Cardiac muscle cell (in vitro differentiated cells and primary cell): Measurements from ENCODE around the gene CPT1B. TPM values are rescaled to one million over a fixed set of nuclear protein-coding genes. Genes with fewer than 3 reads are reported as not detected.
"Not testable (repeated sequence)": the region's sequence is repeated elsewhere in the genome, so short reads cannot be mapped to it uniquely, and the experiment has no call there.

Experiments used
- DNase-seq, 2 donors: peaks; one replicate each; pipeline versions ENCODE4 v3.0.0 to v3.0.0-alpha.2; 2010 to 2017; ENCODE audit warnings: low read depth in 1 of 2, low spot score in 1 of 2
- H3K27ac ChIP-seq: fragments of 200-600 bp; sonication (generic); 2 replicates; pipeline ENCODE4 v1.5.1; 2016
- H3K27me3 ChIP-seq: fragments of 200-600 bp; sonication (generic); 2 replicates; pipeline ENCODE4 v1.6.0; 2016; ENCODE audit warnings: control low read depth
- H3K36me3 ChIP-seq: fragments of 200-600 bp; sonication (generic); 2 replicates; pipeline ENCODE4 v1.5.1; 2016; ENCODE audit warnings: control low read depth
- H3K4me1 ChIP-seq: fragments of 200-600 bp; sonication (generic); 2 replicates; pipeline ENCODE4 v1.8.1; 2017; ENCODE audit warnings: low read depth, mild to moderate bottlenecking, mixed run types
- H3K4me3 ChIP-seq: fragments of 200-600 bp; sonication (generic); 2 replicates; pipeline ENCODE4 v1.5.1; 2016; ENCODE audit warnings: mild to moderate bottlenecking
- H3K9me3 ChIP-seq: fragments of 200-600 bp; sonication (generic); 2 replicates; pipeline ENCODE4 v1.5.1; 2017; ENCODE audit warnings: low read depth, mild to moderate bottlenecking, control low read depth
- polyA plus RNA-seq: library from polyadenylated mRNA; unstranded; fragments of >200 nt; fragmentation: Nextera tagmentation; extraction: Ambion mirVana; gene quantifications from 2 replicates; pipeline ENCODE4 v1.2.1, GENCODE V29; 2016
- total RNA-seq: library from RNA; depleted of rRNA; stranded (reverse); fragments of >200 nt; gene quantifications from 2 replicates; pipeline ENCODE4 v1.2.3, GENCODE V29; 2016
- TF ChIP-seq, protein P1 (sequence below): IDR thresholded peaks from 2 replicates; pipeline ENCODE4 v1.5.1; 2012; ENCODE audit warnings: low read depth, mild to moderate bottlenecking, low read length

Gene CPT1B
- total and polyA plus RNA-seq, 2 experiments from 2014 or later: 39.1 to 58.7 TPM

DNA sequence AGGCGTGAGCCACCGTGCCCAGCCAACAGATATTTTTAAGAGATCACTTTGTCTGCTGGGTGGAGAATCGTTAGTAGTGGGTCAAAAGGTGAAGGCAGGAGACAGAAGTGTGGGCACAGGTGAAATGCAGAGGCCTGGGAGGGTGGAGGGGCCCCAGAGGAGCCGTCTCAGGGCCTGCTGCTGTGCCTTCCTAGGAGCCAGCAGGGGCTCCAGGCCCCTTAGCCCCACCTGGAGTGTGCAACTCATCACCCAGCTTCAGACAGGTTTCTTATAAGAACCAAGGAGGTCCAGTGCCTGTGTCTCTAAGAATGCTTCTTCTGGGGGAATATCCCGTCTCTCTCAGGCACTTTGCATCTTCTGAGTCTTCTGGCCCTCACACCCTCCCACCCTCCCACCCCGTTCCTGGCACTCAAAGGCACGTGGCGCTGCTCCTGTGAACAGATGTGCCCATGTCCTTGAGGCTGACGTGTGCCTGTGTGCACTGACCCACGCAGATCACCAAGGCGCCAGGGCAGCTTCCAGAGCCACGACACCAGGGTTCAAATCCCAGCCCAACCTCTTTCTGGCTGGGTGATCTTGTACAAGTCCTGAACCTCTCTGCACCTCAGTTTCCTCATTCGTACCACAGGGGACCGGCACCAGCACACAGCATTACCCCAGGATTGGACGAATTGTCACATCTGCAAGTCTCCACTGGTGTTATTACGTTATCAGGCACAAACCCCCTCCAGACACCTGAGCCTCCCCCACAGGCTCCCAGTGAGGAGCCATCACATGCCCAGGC is 46.3 kb upstream of the CPT1B start:
- no peak for DNase-seq
- Histone ChIP-seq H3K9me3 (no peaks in the 10 kb centered on the region), H3K4me1 (peaks cover 14% of the 10 kb centered on the region), H3K4me3 (no peak overlapping the region), H3K27ac (no peak overlapping the region), H3K27me3 (no peaks in the 10 kb centered on the region), H3K36me3 (no peaks in the 10 kb centered on the region)
- TF ChIP-seq, protein P1, sequence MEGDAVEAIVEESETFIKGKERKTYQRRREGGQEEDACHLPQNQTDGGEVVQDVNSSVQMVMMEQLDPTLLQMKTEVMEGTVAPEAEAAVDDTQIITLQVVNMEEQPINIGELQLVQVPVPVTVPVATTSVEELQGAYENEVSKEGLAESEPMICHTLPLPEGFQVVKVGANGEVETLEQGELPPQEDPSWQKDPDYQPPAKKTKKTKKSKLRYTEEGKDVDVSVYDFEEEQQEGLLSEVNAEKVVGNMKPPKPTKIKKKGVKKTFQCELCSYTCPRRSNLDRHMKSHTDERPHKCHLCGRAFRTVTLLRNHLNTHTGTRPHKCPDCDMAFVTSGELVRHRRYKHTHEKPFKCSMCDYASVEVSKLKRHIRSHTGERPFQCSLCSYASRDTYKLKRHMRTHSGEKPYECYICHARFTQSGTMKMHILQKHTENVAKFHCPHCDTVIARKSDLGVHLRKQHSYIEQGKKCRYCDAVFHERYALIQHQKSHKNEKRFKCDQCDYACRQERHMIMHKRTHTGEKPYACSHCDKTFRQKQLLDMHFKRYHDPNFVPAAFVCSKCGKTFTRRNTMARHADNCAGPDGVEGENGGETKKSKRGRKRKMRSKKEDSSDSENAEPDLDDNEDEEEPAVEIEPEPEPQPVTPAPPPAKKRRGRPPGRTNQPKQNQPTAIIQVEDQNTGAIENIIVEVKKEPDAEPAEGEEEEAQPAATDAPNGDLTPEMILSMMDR: no peak

GRCh38 chr22:50622723-50623327 is 44.6 kb upstream of the CPT1B start:
- H3K27ac ChIP-seq: no peak overlapping the region
- peaks cover 1% of the 10 kb centered on the region for H3K27me3 ChIP-seq
- no peak for DNase-seq
- H3K4me3 ChIP-seq: no peak overlapping the region
- no peaks in the 10 kb centered on the region for H3K9me3 ChIP-seq
- no peaks in the 10 kb centered on the region for H3K36me3 ChIP-seq
- TF ChIP-seq, protein P1: no peak
- peaks cover 14% of the 10 kb centered on the region for H3K4me1 ChIP-seq

GRCh38 chr22:50621948-50622722 is 43.9 kb upstream of the CPT1B start:
- DNase-seq: no peak
- H3K9me3 ChIP-seq: no peaks in the 10 kb centered on the region
- peak overlapping the region; percentile 8 for H3K4me3 ChIP-seq
- H3K27ac ChIP-seq: no peak overlapping the region
- no peaks in the 10 kb centered on the region for H3K36me3 ChIP-seq
- H3K4me1 ChIP-seq: peaks cover 10% of the 10 kb centered on the region
- peaks cover 3% of the 10 kb centered on the region for H3K27me3 ChIP-seq
- TF ChIP-seq, protein P1: no peak

GRCh38 chr22:50621356-50621880 is 43.2 kb upstream of the CPT1B start:
- Histone ChIP-seq H3K36me3 (no peaks in the 10 kb centered on the region), H3K9me3 (no peaks in the 10 kb centered on the region), H3K27me3 (peaks cover 3% of the 10 kb centered on the region), H3K27ac (no peak overlapping the region), H3K4me3 (peak overlapping the region; percentile 8), H3K4me1 (peaks cover 10% of the 10 kb centered on the region)
- TF ChIP-seq, protein P1: no peak
- no peak for DNase-seq

- TF ChIP-seq, protein P1: peak; percentile 71
- peak overlapping the region; percentile 11 for H3K4me3 ChIP-seq
- H3K27ac ChIP-seq: no peak overlapping the region
These were observed 42.5 kb upstream of the CPT1B start for GRCh38 chr22:50620593-50621355.

DNA sequence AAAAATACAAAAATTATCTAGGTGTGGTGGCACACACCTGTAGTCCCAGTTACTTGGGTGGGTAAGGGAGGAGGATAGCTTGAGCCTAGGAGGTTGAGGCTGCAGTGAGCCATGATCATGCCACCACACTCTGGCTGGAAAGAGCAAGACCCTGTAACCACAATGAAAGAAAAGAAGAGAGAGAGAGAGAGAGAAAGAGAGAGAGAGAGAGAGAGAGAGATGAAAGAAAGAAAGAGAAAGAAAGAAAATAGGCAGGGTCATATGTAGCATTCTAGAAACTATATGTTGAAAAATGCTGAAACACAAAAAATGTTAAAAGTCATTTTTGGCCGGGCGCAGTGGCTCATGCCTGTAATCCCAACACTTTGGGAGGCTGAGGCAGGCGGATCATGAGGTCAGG is 36.1 kb upstream of the CPT1B start:
- not testable (repeated sequence) for H3K4me1 ChIP-seq, DNase-seq, H3K9me3 ChIP-seq, H3K4me3 ChIP-seq, H3K27ac ChIP-seq, H3K36me3 ChIP-seq
- peaks cover 12% of the 10 kb centered on the region for H3K27me3 ChIP-seq

More at GRCh38 chr22:50620593-50621355, 42.5 kb upstream of the CPT1B start:
- H3K9me3 ChIP-seq: no peaks in the 10 kb centered on the region
- H3K4me1 ChIP-seq: peaks cover 10% of the 10 kb centered on the region
- DNase-seq: no peak
- H3K36me3 ChIP-seq: no peaks in the 10 kb centered on the region
- H3K27me3 ChIP-seq: peaks cover 3% of the 10 kb centered on the region
